GM19395 (cell line): ENCODE data around the gene CGNL1.

Source experiments
- ATAC-seq: cut with Tn5 transposase; IDR thresholded peaks from one replicate; pipeline ENCODE4 v1.9.1; 2021; ENCODE audit warnings: mild to moderate bottlenecking, moderate library complexity; ENCODE audit not compliant: unreplicated experiment

CGNL1 gene

DNA sequence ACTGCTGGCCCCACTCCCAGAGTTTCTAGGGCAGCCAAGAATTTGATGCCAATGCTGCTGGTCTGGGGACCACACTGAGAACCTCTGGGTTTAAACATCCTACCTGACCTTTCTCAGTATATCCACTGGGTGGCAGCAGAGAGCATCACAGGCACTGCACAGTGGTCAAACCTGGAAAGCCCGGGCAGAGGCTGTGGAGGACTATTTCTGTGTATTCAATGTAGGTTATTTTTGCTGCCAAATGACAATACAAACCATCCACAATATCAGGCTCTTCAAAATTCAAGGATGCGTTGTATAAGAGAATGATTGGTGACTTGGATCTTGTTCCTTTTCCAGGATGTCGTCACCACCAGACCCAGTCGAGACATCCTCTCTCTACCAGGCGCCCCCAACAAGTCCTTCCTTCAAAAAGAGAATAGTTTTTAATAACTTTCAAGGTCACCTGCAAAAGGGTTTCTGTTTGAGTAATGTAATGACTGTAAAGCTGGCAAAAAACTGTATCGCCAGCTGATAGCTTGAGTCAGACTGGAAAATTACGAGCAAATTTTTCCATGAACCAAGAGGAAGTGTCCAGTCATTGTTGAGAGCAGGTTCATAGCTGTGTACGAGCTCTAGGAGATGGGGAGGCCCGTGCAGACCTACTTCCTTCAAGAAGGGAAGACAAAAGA lies 184.9 kb downstream of the CGNL1 start:
- ATAC-seq: peak; percentile 91

DNA sequence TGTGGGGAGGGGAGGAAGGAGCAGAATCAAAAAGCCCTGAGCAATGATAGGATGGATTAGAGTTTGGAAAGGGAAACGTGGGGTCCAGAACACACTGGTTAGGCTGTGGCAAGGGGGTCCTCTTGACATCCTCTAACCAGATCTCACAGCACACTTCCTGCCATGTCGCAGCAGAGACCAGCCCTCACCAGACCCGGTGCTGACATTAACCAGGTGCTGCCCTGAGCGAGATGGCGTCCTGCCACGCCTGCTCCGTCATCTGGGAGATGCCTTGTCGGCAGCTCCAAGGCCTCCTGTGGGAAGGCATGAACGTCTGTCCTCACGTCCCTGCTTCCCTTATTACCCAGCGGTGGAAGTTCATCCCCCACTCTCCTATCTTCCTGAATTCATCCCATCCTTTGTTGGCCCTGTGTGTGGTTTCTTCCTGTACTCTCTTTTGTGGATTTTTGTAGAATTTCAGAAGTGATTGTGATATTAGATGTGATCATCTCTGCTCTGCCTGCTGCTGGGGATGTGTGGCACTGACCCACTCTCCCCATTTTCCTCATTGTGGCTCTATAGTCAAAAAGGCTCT lies 186.0 kb downstream of the CGNL1 start:
- no peak for ATAC-seq

DNA sequence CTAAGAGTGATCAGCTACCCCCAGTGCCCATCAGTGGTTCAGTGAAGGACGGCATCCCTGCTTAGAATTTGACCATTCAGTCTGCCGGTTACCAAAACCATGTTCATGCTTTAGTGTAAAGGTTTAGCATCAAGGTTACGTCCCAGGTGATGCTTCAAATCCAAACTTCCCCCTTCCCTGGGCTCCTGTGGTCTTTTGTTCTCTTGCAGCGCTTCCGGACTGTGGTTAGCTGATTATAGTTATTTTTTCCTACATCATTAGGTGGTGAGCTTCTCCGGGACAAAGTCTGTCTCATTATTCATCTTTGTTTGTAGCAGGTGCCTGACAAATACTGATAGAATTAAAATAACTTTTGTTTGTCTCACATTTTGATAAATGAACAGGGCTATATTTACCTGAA lies 187.1 kb downstream of the CGNL1 start:
- no peak for ATAC-seq

DNA sequence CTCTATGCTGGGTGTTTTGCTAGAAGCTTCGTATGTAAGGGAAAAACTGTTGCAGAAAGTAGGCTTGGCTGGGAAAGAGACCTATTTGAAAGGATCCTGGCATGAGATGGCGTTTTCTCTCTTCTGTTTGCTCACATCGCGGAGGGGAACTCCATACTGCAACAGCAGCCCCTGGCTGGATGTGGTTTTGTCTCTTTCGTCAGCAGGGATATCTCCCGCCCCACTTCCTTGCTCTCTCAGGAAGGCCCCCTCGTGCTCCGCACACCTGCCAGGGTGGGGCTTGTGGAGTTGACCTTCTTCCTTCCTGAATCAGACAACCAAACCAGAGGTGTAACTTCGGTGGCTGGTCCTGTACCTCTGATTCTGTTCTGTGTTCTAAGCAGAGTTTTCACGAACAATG lies 189.0 kb downstream of the CGNL1 start:
- ATAC-seq: no peak

DNA sequence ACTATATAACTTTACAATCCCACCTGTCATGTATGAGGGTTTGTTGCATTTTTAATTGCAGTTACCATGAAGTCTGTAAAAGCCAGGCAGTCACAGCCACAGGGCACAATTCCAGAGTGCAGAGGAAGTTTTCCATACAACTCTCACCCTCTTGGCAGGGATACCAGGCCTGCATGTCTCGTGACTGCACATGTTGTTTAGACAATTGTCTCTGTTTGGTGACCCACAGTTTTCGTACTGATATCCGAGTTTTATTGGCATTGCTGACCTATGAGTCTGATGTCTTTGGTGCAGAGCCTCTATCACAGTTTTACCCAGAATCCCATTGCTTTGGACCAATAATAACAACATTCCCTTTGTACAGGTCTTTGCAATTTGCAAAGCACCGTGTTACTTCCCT lies 190.5 kb downstream of the CGNL1 start:
- no peak for ATAC-seq

DNA sequence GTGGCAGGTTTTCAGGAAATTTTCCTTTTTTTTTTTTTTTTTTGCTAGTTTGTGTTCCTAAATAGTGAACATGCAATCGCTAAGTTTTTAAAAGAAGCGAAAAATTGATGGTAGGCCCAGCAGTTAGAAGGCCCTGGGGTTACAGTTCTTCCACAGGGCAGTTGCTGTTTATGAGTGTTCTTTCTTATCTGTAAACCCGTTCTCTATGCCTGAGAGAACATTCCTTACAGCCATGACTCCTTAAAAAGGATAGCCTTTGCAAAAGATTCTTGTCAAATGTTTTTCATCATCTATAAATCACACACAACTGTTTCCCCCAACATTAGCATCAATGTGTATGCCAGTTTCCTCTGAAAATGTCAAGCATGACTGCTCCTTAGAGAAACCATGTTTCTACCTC lies 191.6 kb downstream of the CGNL1 start:
- ATAC-seq: no peak

DNA sequence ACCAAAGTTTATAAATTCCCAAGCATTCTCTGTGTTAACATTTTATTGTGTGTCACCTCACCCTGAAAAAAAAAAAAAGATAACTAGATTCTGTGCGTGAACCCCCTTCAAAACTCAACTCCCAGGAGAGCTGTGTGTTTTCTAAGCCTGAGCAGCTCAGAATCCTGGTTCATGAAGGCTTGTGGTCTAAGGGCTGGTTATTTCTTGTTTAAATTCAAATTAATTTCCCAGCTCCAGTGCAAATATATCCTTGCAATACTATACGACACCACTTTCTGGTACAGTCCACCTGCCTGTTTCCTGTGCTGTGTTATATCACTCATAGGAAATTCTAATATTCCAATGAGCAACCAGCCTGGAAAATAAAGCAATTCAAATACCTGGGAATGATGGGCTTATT lies 192.0 kb downstream of the CGNL1 start:
- no peak for ATAC-seq

DNA sequence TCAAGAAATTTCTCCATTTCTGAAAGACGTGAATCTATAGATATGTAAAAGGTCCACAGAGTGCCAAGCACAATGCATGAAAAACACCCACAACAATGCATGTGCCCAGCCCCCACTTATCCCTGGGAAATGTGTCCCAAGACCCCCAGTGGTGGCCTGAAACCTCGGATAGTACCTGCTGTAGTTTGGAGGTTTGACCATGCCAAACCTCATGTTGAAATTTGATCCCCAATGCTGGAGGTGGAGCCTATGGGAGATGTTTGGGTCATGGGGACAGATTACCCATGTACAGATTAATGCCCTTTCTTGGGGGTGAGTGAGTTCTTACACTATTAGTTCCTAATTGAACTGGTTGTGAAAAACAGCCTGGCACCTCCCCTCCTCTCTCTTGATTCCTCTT lies 194.0 kb downstream of the CGNL1 start:
- no peak for ATAC-seq

DNA sequence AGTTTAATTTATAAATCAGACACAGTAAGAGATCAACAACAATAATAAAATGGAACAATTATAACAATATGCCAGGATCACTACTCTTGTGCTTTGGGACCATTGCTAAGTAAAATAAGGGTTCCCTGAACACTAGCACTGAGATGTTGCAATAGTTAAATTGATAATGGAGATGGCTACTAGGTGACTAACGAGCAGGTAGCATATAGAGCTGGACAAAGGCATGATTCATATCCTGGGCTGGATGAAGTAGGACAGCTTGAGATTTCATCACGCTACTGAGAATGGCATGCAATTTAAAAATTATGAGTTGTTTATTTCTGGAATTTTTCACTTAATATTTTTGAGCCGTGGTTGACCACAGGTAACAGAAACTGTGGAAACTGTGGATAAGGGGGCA lies 194.7 kb downstream of the CGNL1 start:
- ATAC-seq: no peak

DNA sequence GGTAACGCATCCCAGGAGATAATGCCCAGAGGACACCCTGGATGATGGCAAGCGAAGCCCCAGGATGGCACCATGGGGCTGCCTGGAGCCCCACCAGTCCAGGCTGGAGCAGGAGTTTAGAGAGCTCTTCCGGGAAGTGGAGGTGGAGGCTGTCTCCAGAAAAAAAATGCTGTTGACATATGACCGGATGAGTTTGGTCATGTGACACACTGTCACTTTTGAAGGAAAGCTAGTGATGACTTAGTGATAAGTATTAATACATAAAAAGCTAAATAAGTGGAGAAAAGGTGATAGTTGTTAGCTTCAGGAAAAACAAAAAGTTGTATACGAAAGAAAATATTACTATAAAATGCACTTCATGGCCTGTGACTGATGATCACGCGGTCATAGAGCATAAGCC lies 195.4 kb downstream of the CGNL1 start:
- no peak for ATAC-seq

DNA sequence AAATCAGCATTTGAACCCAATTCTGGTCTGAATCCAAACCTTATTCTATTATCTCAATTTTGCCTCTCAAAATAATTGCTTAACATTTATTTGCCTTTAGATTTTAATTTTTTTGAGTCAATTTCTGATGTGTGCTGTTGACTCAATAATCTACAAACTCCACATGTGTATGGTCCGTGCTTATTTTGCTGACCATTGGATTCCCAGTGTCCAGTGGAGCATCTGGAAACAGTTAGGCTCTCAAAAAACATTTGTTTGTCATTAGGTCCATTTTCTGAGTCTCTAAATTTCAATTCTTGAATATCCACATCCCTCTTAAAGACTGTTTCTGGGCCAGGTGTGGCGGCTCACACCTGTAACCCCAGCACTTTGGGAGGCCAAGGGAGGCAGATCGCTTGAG lies 196.2 kb downstream of the CGNL1 start:
- no peak for ATAC-seq

DNA sequence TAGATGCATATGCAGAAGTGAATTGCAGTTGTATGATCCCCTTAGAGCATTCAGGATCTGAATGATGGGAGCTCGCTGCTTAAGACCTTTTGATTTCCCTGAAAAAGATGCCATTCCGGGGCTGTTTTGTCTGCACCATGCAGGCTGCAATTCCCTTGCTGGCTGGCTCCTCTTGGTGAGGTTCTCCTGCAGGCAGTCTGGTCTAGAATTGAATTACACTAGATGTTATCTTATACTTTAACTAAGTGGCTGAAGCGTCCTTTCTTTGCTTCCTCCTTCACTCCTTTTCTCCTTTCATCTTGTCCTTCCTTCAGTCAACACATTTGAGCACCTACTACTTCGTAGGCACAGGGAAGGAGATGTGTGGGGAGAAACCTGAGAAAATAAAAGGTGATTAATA lies 196.8 kb downstream of the CGNL1 start:
- no peak for ATAC-seq

DNA sequence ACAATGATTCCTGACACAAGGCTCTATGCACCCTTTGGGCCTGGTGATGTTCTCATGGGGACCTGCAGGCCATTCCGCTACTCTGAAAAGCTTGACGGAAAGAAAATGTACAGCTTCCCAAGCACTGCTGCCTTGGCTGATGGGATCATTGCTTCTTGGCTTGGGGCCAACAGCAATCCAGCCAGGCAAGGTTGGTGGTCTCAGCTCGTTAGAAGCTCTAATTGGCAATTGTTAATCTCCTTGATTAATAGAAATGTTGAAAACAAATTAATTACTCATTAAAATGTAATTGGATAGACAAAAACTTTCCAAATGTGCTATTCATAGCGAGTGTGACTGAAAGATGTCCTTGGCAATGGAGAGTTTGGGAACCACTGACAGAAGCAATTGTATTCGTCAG lies 199.1 kb downstream of the CGNL1 start:
- no peak for ATAC-seq

DNA sequence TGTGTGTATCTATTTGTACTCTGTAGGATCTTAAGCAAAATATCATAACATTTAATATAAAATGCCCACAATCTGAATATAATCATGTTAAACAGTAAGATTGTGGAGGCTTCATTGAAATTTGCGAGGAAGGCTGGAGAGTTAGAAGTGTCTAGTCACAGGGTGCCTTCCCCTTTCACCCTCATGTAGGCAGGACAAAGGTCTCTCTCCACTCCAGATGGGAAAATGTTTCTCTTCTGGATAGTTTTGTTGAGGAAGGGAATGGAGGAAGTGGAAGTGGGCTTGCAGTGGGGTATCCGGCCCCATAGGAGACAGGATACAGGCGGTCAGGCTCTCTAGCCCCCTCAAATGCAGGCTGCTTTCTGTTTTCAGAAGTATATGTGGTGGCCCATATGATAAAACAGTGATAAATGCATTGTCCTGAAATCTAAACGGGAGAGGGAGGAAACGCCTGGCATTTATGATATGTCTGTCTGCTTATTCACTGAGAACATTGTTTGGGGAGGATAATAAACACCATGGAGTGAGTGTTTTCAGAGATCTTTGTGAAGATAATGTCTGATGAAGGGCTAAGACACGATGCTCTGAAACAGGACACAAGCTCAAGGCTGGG lies 202.1 kb downstream of the CGNL1 start:
- ATAC-seq: no peak

DNA sequence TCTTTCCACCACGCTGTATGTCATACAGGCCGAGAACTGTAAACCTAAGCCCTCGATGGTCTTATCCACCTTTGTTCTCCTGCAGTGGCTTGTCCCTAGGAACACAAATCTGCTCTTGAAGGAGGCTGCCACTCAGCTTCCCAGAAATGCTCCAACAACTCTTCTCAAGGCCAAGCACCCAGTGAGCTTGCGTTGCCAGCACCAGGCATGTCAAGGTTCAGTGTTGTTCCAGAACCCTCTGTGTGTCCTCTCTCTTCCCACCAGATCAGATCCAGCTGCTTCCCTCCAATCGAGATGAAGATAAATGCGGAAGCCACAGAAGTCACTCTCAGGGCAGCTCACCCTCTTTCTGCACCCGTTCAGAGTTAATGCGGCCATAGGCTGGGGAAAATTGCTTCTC lies 204.1 kb downstream of the CGNL1 start:
- no peak for ATAC-seq

DNA sequence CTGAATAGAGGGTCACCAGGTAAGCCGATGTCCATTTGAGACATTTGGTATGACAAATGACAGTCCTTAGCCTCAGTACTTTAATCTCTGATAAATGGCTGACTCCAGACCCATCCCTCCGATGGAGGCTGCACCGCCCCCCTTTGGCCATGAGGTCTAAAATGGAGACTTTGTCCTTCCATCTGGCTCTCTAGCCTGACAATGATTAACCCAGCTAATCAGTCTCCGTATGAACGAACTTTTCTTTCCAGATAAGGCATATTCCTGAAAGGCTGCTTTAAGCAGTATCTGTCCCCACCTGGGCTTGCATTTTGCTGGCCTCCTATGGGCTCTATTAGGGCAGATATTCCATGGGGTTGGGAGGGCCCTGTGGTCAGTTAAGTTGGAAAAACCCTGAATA lies 204.6 kb downstream of the CGNL1 start:
- no peak for ATAC-seq

DNA sequence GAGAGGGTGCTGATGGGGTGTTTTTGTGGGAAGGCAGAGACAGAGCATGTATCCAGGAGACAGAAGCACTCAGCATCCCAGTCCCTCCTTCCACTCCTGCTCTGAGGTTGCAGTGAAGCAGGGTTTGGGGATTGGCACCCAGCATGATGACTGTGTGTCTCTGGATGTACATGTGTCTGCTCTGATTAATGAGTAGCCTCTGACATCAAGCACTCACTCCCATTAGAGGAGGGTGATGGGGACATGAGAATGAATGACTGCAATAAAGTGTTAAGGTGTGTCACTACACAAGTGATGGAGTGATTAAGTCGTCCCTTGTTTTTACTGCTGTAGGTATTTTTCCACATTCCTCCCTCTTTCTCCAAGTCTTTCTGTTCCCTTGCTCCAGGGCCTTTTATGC lies 205.8 kb downstream of the CGNL1 start:
- ATAC-seq: no peak

DNA sequence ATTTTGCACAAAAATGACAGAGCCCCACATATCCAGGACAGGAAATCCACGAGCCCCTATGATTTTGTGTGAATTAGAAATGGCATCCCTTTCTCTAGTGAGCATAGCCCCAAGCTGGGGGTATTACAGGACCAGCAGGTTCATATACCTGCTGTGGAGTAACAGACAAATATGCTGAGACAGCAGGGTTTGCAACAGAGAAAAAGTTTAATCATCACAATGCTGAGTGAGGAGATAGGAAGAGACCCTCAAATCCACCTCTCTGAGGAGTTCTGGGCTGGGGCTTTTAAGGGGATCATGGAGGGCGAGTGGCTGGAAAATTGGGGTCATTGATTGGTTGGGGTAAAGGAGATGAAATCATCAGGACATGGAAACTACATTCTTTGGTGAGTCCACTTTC lies 207.0 kb downstream of the CGNL1 start:
- ATAC-seq: no peak

DNA sequence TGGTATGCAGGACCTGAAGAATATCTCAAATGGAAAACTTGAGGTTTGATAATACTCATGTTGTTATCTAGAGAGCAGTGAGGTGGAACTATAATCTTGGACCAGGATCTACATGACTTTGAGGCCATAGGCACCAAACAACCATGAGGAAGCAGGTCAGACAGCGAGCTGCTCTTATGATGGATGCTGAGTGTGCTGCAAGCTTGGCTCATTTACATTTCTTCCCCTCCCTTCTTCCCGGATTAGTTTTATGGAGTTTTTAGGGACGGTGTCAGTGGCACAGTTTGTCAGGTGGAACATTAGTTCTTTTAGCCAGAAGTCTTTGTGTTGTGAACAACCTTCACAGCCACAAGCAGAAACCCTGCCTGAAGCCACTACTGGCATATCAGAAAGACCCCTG lies 207.4 kb downstream of the CGNL1 start:
- no peak for ATAC-seq

DNA sequence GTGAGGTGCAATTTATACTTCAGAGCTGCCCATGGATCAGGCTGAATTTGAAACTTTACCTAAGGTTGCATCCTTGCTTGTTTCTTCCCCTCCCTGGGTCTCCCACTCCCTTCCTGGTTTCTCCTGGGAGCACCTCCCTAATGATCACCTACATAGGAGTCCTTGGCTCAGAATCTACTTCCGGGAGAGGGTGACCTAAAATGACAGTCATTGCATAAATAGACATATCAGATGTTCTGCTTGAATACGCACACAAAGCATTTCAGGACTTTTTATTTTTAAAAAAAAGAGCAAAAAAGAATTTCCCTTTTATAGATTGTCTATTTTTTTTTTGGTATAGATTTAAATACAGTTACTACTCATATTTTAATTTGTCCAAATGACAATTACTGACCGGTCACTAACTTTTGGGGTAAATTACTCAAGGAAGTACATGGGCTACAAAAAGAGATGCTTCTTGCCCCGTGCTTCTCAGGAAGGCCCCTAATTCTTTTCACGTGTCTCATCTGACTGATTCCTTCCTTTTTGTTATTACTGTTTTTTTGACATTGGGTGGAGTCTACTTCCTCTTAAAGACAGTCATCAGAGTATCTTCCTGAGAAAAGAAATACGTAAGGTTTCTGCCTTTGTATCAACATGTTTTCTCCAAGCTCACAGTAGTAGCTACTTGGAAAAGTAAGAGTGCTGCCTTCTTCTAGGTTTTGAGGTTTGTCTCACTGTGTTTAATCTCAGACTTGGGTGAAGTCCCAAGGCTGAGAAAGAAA lies 210.5 kb downstream of the CGNL1 start:
- ATAC-seq: no peak

DNA sequence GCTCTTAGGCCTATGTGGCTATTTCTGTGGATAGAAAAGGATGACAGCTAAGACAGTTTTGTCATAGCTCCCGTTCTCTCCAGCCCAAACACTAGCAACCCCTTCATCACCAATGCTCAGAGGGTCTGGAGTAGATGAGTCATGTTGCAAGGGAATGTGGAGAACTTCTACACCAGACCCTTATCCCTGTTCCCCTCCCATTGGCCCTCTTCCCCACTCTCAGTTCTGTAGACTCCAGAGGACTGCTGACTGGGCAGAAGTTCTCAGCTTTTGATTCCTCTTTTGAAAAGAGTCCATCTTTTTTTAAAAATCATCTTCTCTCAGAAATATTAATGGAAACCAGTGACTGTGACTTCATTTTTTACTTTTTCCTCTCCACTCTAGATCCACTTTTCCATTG lies 213.0 kb downstream of the CGNL1 start:
- ATAC-seq: no peak

DNA sequence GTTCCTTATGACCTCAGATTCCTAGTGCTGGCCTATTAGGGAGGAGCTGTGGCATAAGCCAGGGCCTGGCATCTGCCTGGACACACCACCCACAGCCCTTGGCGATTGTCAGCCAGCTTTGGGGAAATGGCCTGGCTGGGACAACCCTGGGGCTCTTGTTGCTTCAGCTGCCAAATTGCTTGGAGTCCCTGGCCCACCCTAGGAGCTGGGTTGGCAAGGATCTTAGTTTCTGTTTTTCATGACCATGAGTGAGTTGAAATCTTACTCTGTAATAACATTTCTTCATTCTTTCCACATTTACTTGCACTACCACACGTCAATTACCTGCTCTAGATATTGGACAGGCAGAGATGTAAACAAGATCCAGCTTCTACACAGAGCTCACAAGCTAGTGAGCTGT lies 213.4 kb downstream of the CGNL1 start:
- ATAC-seq: no peak
